Fibroblast of skin of left biceps (primary cell): ENCODE data around the gene PRRG2.
"Not testable (repeated sequence)": the region's sequence is repeated elsewhere in the genome, so short reads cannot be mapped to it uniquely, and the experiment has no call there.

Experiments used
- DNase-seq, 2 experiments: peaks; one replicate each; pipeline ENCODE4 v3.0.0-alpha.2; 2013; ENCODE audit warnings: low read depth in 2 of 2

Gene PRRG2

GRCh38 chr19:49609499-49610092 is 28.5 kb downstream of the PRRG2 start:
- DNase-seq: no peak

- DNase-seq: no peak
These were observed 32.3 kb downstream of the PRRG2 start for GRCh38 chr19:49613374-49613773.

- no peak for DNase-seq
These were observed 33.1 kb downstream of the PRRG2 start for GRCh38 chr19:49614096-49614833.

GRCh38 chr19:49615861-49616260 is 34.7 kb downstream of the PRRG2 start:
- no peak for DNase-seq

- no peak for DNase-seq
These were observed 35.4 kb downstream of the PRRG2 start for GRCh38 chr19:49616532-49616931.

GRCh38 chr19:49616945-49617344 is 35.8 kb downstream of the PRRG2 start:
- no peak for DNase-seq

GRCh38 chr19:49617860-49618259 is 36.7 kb downstream of the PRRG2 start:
- not testable (repeated sequence) for DNase-seq

GRCh38 chr19:49624967-49625910 is 44.1 kb downstream of the PRRG2 start:
- no peak for DNase-seq

- no peak for DNase-seq
These were observed 45.1 kb downstream of the PRRG2 start for GRCh38 chr19:49626226-49626625.

- no peak for DNase-seq
These were observed 48.5 kb downstream of the PRRG2 start for GRCh38 chr19:49629659-49630058.

- no peak for DNase-seq
These were observed 50.0 kb downstream of the PRRG2 start for GRCh38 chr19:49631014-49631588.

GRCh38 chr19:49631610-49632192 is 50.6 kb downstream of the PRRG2 start:
- DNase-seq: no peak

GRCh38 chr19:49632576-49632975 is 51.5 kb downstream of the PRRG2 start:
- no peak for DNase-seq

- not testable (repeated sequence) for DNase-seq
These were observed 52.2 kb downstream of the PRRG2 start for GRCh38 chr19:49633273-49633672.

- no peak for DNase-seq
These were observed 54.6 kb downstream of the PRRG2 start for GRCh38 chr19:49635530-49636232.

- DNase-seq: no peak
These were observed 55.3 kb downstream of the PRRG2 start for GRCh38 chr19:49636233-49636932.

GRCh38 chr19:49637821-49638738 is 57.0 kb downstream of the PRRG2 start:
- DNase-seq: peak; percentile 30 to 31

- no peak for DNase-seq
These were observed 58.4 kb downstream of the PRRG2 start for GRCh38 chr19:49639401-49640112.
